Measurements from ENCODE around the gene GRIP2. TPM values are rescaled to one million over a fixed set of nuclear protein-coding genes. Genes with fewer than 3 reads are reported as not detected.
A peak's percentile ranks its signal among the peaks of the same experiment; 100 is the strongest.

Gene GRIP2
- total RNA-seq, 1 experiment from 2014 or later = not detected

DNA sequence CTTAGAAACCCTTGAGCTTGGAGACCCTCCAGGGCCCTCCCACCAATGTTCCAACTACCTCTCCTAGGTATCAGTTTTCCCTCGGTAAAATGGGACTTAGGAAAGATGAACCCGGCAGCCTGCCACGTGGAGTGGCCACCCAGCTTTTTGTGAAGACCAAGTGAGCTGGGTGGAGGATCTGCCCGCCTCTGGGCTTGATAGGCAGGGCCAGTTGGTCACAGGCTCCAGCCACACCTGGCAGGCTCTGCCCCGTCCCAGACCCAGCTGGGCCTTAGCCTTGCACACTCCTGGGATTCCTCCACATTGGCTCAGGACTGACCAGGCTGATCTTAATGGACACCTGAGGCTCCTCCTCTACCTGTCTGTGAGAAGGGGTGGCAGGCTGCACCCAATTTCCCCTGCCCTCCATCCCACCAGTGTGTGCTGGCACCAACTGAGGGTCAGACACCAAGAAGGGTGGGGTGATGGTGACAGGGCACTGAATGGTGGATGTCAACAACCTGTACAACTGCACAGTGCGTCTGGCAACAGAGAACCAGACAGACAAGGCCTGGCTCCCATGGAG is 761 bp upstream of the GRIP2 start:
- no peak overlapping the region for H2AFZ ChIP-seq (ENCODE audit: low read length)
- no peak for DNase-seq

DNA sequence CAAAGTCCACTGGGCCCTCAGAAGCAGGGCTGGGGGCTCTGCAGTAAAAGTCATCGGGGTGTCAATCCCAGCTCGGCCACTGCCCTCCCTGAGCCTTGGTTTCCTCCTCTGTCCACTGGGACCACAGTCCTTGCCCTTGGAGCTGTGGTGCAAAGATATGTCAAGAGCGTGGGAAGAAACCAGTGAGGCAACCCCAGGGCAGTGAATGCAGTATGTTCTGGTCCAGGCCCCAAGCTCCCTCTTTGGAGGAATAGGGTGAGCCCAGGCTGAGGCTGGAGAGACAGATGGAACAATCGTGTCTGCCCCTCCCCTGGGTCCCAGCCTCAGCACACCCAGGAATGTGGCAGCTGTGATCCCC is 779 bp downstream of the GRIP2 start:
- H3K4me3 ChIP-seq (ENCODE audit: low read length) = no peak overlapping the region
- no peaks in the 10 kb centered on the region for H4K20me1 ChIP-seq (ENCODE audit: insufficient read depth, low read depth, low read length)
- H3K9me3 ChIP-seq (ENCODE audit: low read length) = no peaks in the 10 kb centered on the region
- H3K9me2 ChIP-seq (replicated peaks; ENCODE audit: insufficient read depth, low read length) = no peaks in the 10 kb centered on the region
- no peak overlapping the region for H2AFZ ChIP-seq (ENCODE audit: low read length)
- no peaks in the 10 kb centered on the region for H3K79me2 ChIP-seq (ENCODE audit: low read length)
- H3K27ac ChIP-seq (ENCODE audit: low read length) = no peak overlapping the region
- no peak for DNase-seq
- no peak overlapping the region for H3K9ac ChIP-seq (ENCODE audit: low read length)
- no peak overlapping the region for H3K4me2 ChIP-seq (ENCODE audit: low read depth, low read length, poor library complexity, severe bottlenecking)
- no peaks in the 10 kb centered on the region for H3K27me3 ChIP-seq (ENCODE audit: low read length)
- H3K4me1 ChIP-seq (ENCODE audit: low read length) = no peaks in the 10 kb centered on the region
- H3K36me3 ChIP-seq (ENCODE audit: insufficient read depth, low read length) = no peaks in the 10 kb centered on the region

More for the DNA sequence above, 761 bp upstream of the GRIP2 start:
- no peak overlapping the region for H3K27ac ChIP-seq (ENCODE audit: low read length)
- H3K9ac ChIP-seq (ENCODE audit: low read length) = no peak overlapping the region
- no peaks in the 10 kb centered on the region for H3K9me2 ChIP-seq (replicated peaks; ENCODE audit: insufficient read depth, low read length)
- H3K36me3 ChIP-seq (ENCODE audit: insufficient read depth, low read length) = no peaks in the 10 kb centered on the region
- H3K9me3 ChIP-seq (ENCODE audit: low read length) = no peaks in the 10 kb centered on the region
- H3K79me2 ChIP-seq (ENCODE audit: low read length) = no peaks in the 10 kb centered on the region
- H3K4me1 ChIP-seq (ENCODE audit: low read length) = no peaks in the 10 kb centered on the region
- no peak overlapping the region for H3K4me2 ChIP-seq (ENCODE audit: low read depth, low read length, poor library complexity, severe bottlenecking)
- no peaks in the 10 kb centered on the region for H3K27me3 ChIP-seq (ENCODE audit: low read length)
- H4K20me1 ChIP-seq (ENCODE audit: insufficient read depth, low read depth, low read length) = no peaks in the 10 kb centered on the region
- no peak overlapping the region for H3K4me3 ChIP-seq (ENCODE audit: low read length)

DNA sequence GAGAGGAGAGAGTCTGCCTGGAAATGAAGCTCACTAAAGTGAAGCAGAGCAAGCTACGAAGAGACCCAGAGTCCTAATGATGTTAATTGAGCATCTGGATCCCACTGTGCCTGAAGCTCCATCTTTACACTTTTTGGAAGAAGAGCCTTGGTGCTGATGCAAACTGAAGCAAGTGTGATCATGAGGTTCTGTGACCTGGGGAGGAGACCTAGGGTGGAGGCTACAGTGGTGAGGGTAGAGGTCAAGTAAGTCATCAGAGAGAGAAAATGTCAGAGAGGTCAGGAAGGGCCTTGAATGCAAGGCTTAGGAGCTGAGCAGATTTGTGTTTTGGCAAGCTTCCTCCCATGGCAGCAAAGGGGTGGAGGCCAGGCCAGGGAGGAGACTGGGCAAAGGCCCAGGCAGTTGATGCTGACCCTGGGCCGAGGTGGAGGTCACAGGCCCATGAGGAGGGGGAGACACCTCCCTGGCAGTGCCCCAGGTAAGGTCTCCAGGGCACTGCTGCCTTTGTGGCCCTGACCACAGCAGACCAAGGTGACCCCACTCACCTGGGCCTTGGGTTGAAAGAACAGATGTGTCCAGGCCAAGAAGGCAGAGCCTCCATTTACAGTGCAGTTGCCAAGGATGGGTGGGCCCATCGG is 1.6 kb downstream of the GRIP2 start:
- Histone ChIP-seq H3K4me1 (ENCODE audit: low read length) (no peaks in the 10 kb centered on the region), H3K4me2 (ENCODE audit: low read depth, low read length, poor library complexity, severe bottlenecking) (no peak overlapping the region), H3K9me2 (replicated peaks; ENCODE audit: insufficient read depth, low read length) (no peaks in the 10 kb centered on the region), H3K27me3 (ENCODE audit: low read length) (no peaks in the 10 kb centered on the region), H3K9ac (ENCODE audit: low read length) (no peak overlapping the region), H3K9me3 (ENCODE audit: low read length) (no peaks in the 10 kb centered on the region), H3K27ac (ENCODE audit: low read length) (no peak overlapping the region), H4K20me1 (ENCODE audit: insufficient read depth, low read depth, low read length) (no peaks in the 10 kb centered on the region), H3K4me3 (ENCODE audit: low read length) (no peak overlapping the region), H3K36me3 (ENCODE audit: insufficient read depth, low read length) (no peaks in the 10 kb centered on the region), H2AFZ (ENCODE audit: low read length) (no peak overlapping the region), H3K79me2 (ENCODE audit: low read length) (no peaks in the 10 kb centered on the region)
- no peak for DNase-seq

DNA sequence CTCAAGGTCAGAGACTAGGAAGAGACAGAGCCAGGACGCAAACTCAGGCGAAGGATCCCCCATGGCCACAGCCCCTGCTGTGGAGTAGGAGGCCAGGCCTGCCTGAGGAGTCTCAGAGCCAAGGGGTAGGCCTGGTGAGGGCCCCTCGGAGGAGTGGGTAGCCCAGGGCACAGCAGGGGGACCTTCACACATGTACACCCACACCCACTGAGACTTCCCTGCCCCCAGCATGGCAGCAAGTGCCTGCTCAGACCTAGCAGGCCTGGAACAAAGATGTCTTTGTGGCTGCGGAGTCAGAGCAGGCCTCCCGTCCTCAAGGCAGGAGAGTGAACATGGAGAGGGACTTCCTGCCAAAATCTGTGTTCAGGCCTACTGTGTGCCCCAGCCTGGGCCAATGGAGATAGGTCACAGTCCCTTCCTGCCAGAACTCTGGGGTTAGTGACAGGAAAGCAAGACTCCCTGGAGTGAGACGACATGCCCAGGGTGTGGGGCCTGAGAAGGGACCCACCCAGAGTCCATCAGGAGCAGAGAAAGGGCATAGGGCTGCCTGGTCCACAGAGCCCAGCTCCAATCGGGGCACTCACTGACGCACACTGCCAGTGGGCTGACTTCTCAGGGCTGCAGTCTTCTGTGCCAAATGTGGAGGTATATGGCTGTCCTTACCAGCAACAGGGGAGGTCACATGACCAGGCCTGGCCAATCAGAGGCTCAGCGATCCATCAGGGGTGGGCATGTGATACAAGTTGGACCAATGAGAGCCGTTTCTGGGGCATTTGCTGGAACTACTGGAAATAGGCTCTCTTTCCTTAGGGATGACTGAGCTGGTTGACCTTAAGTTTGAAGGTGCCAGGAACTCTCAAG is 2.3 kb downstream of the GRIP2 start:
- Histone ChIP-seq H3K79me2 (ENCODE audit: low read length) (no peaks in the 10 kb centered on the region), H3K4me3 (ENCODE audit: low read length) (no peak overlapping the region), H3K9me3 (ENCODE audit: low read length) (no peaks in the 10 kb centered on the region), H3K9me2 (replicated peaks; ENCODE audit: insufficient read depth, low read length) (no peaks in the 10 kb centered on the region), H3K9ac (ENCODE audit: low read length) (no peak overlapping the region), H4K20me1 (ENCODE audit: insufficient read depth, low read depth, low read length) (no peaks in the 10 kb centered on the region), H3K36me3 (ENCODE audit: insufficient read depth, low read length) (no peaks in the 10 kb centered on the region), H2AFZ (ENCODE audit: low read length) (no peak overlapping the region), H3K27ac (ENCODE audit: low read length) (no peak overlapping the region), H3K27me3 (ENCODE audit: low read length) (no peaks in the 10 kb centered on the region), H3K4me2 (ENCODE audit: low read depth, low read length, poor library complexity, severe bottlenecking) (no peak overlapping the region), H3K4me1 (ENCODE audit: low read length) (no peaks in the 10 kb centered on the region)
- DNase-seq = peak; percentile 72

DNA sequence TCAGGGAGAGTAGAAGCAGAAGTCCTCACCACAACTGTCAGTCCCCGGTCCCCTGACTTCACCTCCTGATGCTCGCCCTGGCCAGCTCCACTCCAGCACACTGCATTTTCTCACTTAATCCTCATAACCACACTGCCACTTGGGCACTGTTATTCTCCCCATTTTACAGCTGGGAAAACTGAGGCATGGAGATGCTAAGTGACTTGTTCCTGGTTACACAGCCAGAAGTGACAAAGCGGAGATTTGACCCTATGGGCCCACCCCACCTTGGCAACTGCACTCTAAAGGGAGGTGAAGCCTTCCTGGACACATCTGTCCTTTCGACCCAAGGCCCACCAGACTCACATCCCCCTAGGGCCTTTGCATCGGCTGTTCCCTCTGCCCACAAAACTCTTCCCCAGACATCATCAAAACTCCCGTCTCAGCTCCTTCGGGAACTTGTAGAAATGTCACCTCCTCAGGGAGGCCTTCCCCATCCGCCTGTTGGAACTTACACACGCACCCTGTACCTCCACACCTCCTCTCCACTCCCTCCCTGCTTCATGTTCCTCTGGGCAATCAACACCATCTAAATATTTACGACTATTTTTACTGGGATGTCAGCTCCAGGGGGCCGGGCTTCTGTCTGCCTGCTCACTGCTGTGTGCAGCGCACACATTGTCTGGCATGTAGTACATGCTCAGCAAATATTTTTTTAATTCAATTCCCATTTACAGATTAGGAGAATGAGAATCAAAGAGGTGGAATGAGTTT is 3.1 kb downstream of the GRIP2 start:
- Histone ChIP-seq H3K4me2 (ENCODE audit: low read depth, low read length, poor library complexity, severe bottlenecking) (no peak overlapping the region), H3K27me3 (ENCODE audit: low read length) (no peaks in the 10 kb centered on the region), H3K4me1 (ENCODE audit: low read length) (no peaks in the 10 kb centered on the region), H3K9me2 (replicated peaks; ENCODE audit: insufficient read depth, low read length) (no peaks in the 10 kb centered on the region), H3K36me3 (ENCODE audit: insufficient read depth, low read length) (no peaks in the 10 kb centered on the region), H3K4me3 (ENCODE audit: low read length) (no peak overlapping the region), H2AFZ (ENCODE audit: low read length) (no peak overlapping the region), H3K27ac (ENCODE audit: low read length) (no peak overlapping the region), H4K20me1 (ENCODE audit: insufficient read depth, low read depth, low read length) (no peaks in the 10 kb centered on the region), H3K9me3 (ENCODE audit: low read length) (no peaks in the 10 kb centered on the region), H3K9ac (ENCODE audit: low read length) (no peak overlapping the region), H3K79me2 (ENCODE audit: low read length) (no peaks in the 10 kb centered on the region)
- DNase-seq = no peak

DNA sequence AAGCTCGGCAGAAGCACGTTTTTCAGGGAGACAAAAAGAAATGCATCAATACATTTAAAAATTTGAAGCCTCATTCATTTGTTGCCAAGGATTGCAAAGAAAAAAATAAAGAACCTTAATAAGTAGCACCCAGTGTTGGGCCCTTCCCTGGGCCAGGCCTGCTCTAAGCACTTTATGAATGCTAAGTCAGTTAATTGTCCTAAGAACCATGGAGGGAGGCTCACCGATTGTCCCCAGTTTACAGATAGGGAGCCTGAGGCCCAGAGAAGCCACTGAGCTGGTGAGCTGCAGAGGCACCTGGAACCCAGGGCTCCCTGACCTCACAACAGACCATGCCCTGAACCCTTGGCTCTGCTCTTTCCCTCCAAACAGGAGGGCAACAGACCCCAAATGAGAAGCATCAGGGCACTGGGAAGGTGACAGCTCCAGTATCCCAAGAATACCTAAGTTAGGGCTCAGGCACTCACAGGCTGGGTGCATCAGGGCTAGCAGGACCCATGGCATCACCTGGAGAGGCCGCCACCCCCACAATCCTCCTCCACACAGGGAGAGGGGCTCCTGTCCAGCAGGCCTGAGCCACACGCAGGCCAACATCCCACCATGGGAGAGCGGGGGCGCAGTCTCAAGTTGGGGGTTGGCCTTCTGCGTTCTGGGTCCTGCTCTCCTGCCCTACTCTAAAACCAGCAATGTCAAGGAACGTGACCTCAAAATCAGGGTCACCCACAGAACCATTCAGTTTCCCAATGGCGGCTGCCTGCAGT is 3.9 kb downstream of the GRIP2 start:
- H3K36me3 ChIP-seq (ENCODE audit: insufficient read depth, low read length) = no peaks in the 10 kb centered on the region
- H3K9me2 ChIP-seq (replicated peaks; ENCODE audit: insufficient read depth, low read length) = no peaks in the 10 kb centered on the region
- no peak overlapping the region for H2AFZ ChIP-seq (ENCODE audit: low read length)
- H4K20me1 ChIP-seq (ENCODE audit: insufficient read depth, low read depth, low read length) = no peaks in the 10 kb centered on the region
- H3K27ac ChIP-seq (ENCODE audit: low read length) = no peak overlapping the region
- H3K4me1 ChIP-seq (ENCODE audit: low read length) = no peaks in the 10 kb centered on the region
- no peak for DNase-seq
- H3K79me2 ChIP-seq (ENCODE audit: low read length) = no peaks in the 10 kb centered on the region
- H3K4me2 ChIP-seq (ENCODE audit: low read depth, low read length, poor library complexity, severe bottlenecking) = no peak overlapping the region
- no peaks in the 10 kb centered on the region for H3K27me3 ChIP-seq (ENCODE audit: low read length)
- no peak overlapping the region for H3K9ac ChIP-seq (ENCODE audit: low read length)
- no peaks in the 10 kb centered on the region for H3K9me3 ChIP-seq (ENCODE audit: low read length)
- H3K4me3 ChIP-seq (ENCODE audit: low read length) = no peak overlapping the region

DNA sequence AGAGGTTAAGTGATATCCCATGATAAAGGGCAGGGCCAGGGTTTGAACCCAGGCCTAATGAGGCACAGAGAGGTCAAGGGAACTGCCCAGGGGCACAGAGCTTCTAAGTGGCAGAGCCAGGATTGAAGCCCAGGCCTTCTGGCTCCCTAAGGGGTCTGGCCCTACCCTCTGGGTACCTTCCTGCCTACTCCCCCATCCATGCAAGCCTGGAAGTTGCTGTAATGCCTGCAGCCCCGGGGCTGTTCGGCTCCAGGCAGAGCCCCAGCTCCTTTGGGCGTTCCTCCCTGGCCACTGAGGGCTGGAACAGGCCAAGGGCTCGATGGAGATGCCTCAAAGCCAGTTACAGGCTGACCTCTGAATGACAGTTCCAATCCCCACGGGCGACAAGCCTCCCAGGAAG is 4.5 kb downstream of the GRIP2 start:
- Histone ChIP-seq H2AFZ (ENCODE audit: low read length) (no peak overlapping the region), H3K4me2 (ENCODE audit: low read depth, low read length, poor library complexity, severe bottlenecking) (no peak overlapping the region), H3K79me2 (ENCODE audit: low read length) (no peaks in the 10 kb centered on the region), H4K20me1 (ENCODE audit: insufficient read depth, low read depth, low read length) (no peaks in the 10 kb centered on the region), H3K27ac (ENCODE audit: low read length) (no peak overlapping the region), H3K9me2 (replicated peaks; ENCODE audit: insufficient read depth, low read length) (no peaks in the 10 kb centered on the region), H3K4me3 (ENCODE audit: low read length) (no peak overlapping the region), H3K36me3 (ENCODE audit: insufficient read depth, low read length) (no peaks in the 10 kb centered on the region), H3K9ac (ENCODE audit: low read length) (no peak overlapping the region), H3K9me3 (ENCODE audit: low read length) (no peaks in the 10 kb centered on the region), H3K27me3 (ENCODE audit: low read length) (no peaks in the 10 kb centered on the region), H3K4me1 (ENCODE audit: low read length) (no peaks in the 10 kb centered on the region)
- no peak for DNase-seq
